Raji (cell line): ENCODE measurements around the gene ARRDC4.

Source experiments
- POLR2A ChIP-seq: IDR thresholded peaks from 2 replicates; pipeline ENCODE4 v1.6.1; 2011; ENCODE audit warnings: low read depth, low read length, control low read depth; ENCODE audit not compliant: insufficient read depth

ARRDC4 gene

GRCh38 chr15:98002419-98002818 lies 41.9 kb downstream of the ARRDC4 start:
- no peak for TF ChIP-seq POLR2A

GRCh38 chr15:98002866-98003265 lies 42.4 kb downstream of the ARRDC4 start:
- TF ChIP-seq POLR2A: no peak

GRCh38 chr15:98003518-98003917 lies 43.0 kb downstream of the ARRDC4 start:
- no peak for TF ChIP-seq POLR2A

GRCh38 chr15:98003996-98004395 lies 43.5 kb downstream of the ARRDC4 start:
- no peak for TF ChIP-seq POLR2A

GRCh38 chr15:98005659-98006058 lies 45.2 kb downstream of the ARRDC4 start:
- no peak for TF ChIP-seq POLR2A

- no peak for TF ChIP-seq POLR2A
These were observed 48.7 kb downstream of the ARRDC4 start for GRCh38 chr15:98009169-98009568.

- no peak for TF ChIP-seq POLR2A
These were observed 49.5 kb downstream of the ARRDC4 start for GRCh38 chr15:98009971-98010370.

- TF ChIP-seq POLR2A: no peak
These were observed 51.9 kb downstream of the ARRDC4 start for GRCh38 chr15:98012354-98012753.

- no peak for TF ChIP-seq POLR2A
These were observed 53.1 kb downstream of the ARRDC4 start for GRCh38 chr15:98013631-98014030.

GRCh38 chr15:98017150-98017964 lies 56.9 kb downstream of the ARRDC4 start:
- TF ChIP-seq POLR2A: no peak

GRCh38 chr15:98018761-98019351 lies 58.4 kb downstream of the ARRDC4 start:
- TF ChIP-seq POLR2A: no peak
